RWPE2 (cell line): ENCODE measurements around the gene THTPA.

Experiments used
- ATAC-seq: fragments of 200-7000 bp; cut with Tn5 transposase; 3 replicates; pipeline ENCODE4 v1.9.1; 2021; ENCODE audit warnings: low read depth
- DNase-seq: peaks from one replicate; pipeline ENCODE4 v3.0.0-alpha.2; 2020; ENCODE audit warnings: low spot score
- H3K27ac ChIP-seq: fragments of 450-650 bp; 2 replicates; pipeline ENCODE4 v1.5.1; 2017; ENCODE audit warnings: mild to moderate bottlenecking; ENCODE audit not compliant: poor library complexity, severe bottlenecking
- H3K27me3 ChIP-seq: fragments of 250-450 bp; sonication (Bioruptor Pico); 2 replicates; pipeline ENCODE4 v1.5.1; 2021; ENCODE audit warnings: mild to moderate bottlenecking, moderate library complexity; ENCODE audit not compliant: insufficient read depth, poor library complexity, severe bottlenecking
- H3K36me3 ChIP-seq: fragments of 250-450 bp; sonication (Bioruptor Pico); 2 replicates; pipeline ENCODE4 v1.5.1; 2020; ENCODE audit warnings: low read depth, mild to moderate bottlenecking, moderate library complexity
- H3K4me1 ChIP-seq: fragments of 250-450 bp; sonication (Bioruptor Pico); 2 replicates; pipeline ENCODE4 v1.5.1; 2021; ENCODE audit warnings: mild to moderate bottlenecking, moderate library complexity; ENCODE audit not compliant: insufficient read depth, poor library complexity, severe bottlenecking
- H3K4me3 ChIP-seq: fragments of 250-450 bp; sonication (Bioruptor Pico); 2 replicates; pipeline ENCODE4 v1.5.1; 2021; ENCODE audit warnings: mild to moderate bottlenecking, moderate library complexity; ENCODE audit not compliant: severe bottlenecking
- H3K9me3 ChIP-seq: fragments of 250-450 bp; sonication (Bioruptor Pico); 2 replicates; pipeline ENCODE4 v1.5.1; 2021; ENCODE audit warnings: mild to moderate bottlenecking, moderate library complexity; ENCODE audit not compliant: severe bottlenecking
- TF ChIP-seq, protein P1 (sequence below): fragments of 450-650 bp; IDR thresholded peaks from one replicate; pipeline ENCODE4 v1.5.1; 2017; ENCODE audit warnings: mild to moderate bottlenecking, moderate library complexity; ENCODE audit not compliant: poor library complexity, severe bottlenecking

Gene THTPA

DNA sequence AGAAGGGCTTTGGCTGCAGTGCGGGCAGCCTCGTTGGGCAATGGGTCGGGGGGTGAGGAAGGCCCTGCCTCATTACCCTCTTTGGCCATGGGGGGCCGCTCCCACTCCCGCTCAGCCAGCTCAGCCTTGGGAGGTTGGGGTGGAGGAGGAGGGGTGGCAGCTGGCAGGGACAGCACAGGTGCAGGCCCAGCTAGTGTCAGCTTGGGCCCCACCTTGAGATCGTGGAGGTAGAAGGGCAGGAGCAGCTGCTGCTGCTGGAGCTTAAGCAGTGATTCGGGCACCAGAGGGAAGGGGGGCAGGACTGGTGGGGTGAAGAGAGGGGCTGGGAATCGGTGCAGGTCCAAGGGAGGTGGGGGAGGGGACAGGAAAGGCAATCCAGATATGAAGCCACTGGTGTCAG is 30.5 kb upstream of the THTPA start:
- DNase-seq (no peak), ATAC-seq (no peak)
- no peak overlapping the region for H3K4me3 ChIP-seq
- no peaks in the 10 kb centered on the region for H3K27me3 ChIP-seq
- TF ChIP-seq, protein P1, sequence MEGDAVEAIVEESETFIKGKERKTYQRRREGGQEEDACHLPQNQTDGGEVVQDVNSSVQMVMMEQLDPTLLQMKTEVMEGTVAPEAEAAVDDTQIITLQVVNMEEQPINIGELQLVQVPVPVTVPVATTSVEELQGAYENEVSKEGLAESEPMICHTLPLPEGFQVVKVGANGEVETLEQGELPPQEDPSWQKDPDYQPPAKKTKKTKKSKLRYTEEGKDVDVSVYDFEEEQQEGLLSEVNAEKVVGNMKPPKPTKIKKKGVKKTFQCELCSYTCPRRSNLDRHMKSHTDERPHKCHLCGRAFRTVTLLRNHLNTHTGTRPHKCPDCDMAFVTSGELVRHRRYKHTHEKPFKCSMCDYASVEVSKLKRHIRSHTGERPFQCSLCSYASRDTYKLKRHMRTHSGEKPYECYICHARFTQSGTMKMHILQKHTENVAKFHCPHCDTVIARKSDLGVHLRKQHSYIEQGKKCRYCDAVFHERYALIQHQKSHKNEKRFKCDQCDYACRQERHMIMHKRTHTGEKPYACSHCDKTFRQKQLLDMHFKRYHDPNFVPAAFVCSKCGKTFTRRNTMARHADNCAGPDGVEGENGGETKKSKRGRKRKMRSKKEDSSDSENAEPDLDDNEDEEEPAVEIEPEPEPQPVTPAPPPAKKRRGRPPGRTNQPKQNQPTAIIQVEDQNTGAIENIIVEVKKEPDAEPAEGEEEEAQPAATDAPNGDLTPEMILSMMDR: no peak
- H3K4me1 ChIP-seq: no peaks in the 10 kb centered on the region
- no peaks in the 10 kb centered on the region for H3K36me3 ChIP-seq
- H3K9me3 ChIP-seq: no peaks in the 10 kb centered on the region
- H3K27ac ChIP-seq: no peak overlapping the region

- Histone ChIP-seq H3K9me3 (no peaks in the 10 kb centered on the region), H3K4me3 (no peak overlapping the region), H3K36me3 (no peaks in the 10 kb centered on the region), H3K27me3 (no peaks in the 10 kb centered on the region), H3K27ac (no peak overlapping the region), H3K4me1 (no peaks in the 10 kb centered on the region)
- TF ChIP-seq, protein P1: peak; percentile 31
- ATAC-seq: no peak; the same call in 2 of the 3 replicates
- no peak for DNase-seq
Observed at GRCh38 chr14:23528555-23528954, 27.5 kb upstream of the THTPA start.

DNA sequence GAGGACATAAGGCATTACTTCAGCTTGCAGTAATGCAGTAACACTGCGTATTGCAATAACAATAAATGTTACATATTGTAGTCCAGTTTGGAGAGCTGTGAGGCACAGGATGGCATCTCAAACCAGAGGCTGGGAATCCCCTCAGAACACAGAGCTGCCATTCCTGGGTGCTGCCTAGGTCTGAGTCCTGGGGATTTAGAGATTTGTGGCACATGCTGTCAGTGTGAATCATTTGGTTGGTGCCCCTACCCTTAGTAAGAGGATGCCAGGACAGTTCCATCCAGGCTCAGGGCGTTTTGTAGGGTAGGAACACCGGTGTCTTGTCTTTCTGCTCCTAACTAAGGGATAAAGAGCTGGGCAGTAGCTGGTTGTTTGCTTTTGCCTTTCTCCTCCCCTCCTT is 27.1 kb upstream of the THTPA start:
- no peak for DNase-seq
- no peak overlapping the region for H3K4me3 ChIP-seq
- H3K27ac ChIP-seq: no peak overlapping the region
- no peak for ATAC-seq
- no peaks in the 10 kb centered on the region for H3K4me1 ChIP-seq
- no peaks in the 10 kb centered on the region for H3K36me3 ChIP-seq
- TF ChIP-seq, protein P1: no peak
- H3K9me3 ChIP-seq: no peaks in the 10 kb centered on the region
- H3K27me3 ChIP-seq: no peaks in the 10 kb centered on the region

DNA sequence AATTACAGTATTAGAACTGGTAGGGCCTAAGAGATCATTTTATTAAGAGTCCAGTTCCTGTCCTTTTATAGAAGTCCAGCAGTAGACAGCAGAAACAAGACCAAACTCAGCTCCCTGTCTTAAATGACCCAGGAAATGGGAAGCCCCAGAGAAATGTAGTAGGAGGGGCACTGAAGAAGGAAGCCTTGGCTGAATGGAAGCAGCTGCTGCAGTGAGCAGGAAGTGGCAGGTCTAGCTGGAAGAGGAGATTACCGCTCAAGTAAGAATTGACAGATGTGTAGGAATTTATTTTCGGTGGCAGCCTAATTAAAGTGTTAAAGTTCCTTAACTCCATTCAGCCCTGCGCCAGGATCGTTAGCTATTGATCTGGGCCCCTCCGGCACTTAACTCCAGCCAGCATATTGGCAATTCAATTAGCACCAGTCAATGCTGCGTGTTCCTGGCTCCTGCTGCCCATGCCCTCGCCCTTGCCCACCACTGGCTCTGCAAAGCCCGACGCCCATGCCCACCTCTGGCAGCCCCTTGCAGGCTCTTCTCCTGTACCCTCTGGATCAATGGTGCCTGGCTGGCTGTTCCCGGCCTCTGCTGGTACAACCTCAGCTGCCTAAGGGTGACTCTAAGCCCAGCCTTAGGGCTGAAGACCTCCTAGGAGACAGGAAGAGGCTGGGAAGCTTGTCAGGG is 25.6 kb upstream of the THTPA start:
- Histone ChIP-seq H3K27ac (no peak overlapping the region), H3K9me3 (no peaks in the 10 kb centered on the region), H3K27me3 (no peaks in the 10 kb centered on the region), H3K36me3 (no peaks in the 10 kb centered on the region), H3K4me1 (no peaks in the 10 kb centered on the region), H3K4me3 (no peak overlapping the region)
- DNase-seq (no peak), ATAC-seq (no peak)
- TF ChIP-seq, protein P1: no peak

- no peak for DNase-seq
- Histone ChIP-seq H3K4me1 (no peaks in the 10 kb centered on the region), H3K27ac (no peak overlapping the region), H3K36me3 (no peaks in the 10 kb centered on the region), H3K27me3 (no peaks in the 10 kb centered on the region), H3K9me3 (no peaks in the 10 kb centered on the region), H3K4me3 (no peak overlapping the region)
- TF ChIP-seq, protein P1: no peak
- ATAC-seq: no peak
Observed at GRCh38 chr14:23531391-23531790, 24.7 kb upstream of the THTPA start.
